K562 (cell line): ENCODE results near the gene GREB1.

Experiments used
- CTCF ChIP-seq, 3 experiments: IDR thresholded peaks in 2 of 3; conservative IDR thresholded peaks in 1 of 3; 2 replicates each; pipeline ENCODE4 v1.5.1; 2011 to 2012; ENCODE audit warnings: low read length in 3 of 3, mild to moderate bottlenecking in 3 of 3, control low read depth in 2 of 3, improper control_type of control experiment in 1 of 3, inconsistent platforms in 1 of 3, low read depth in 1 of 3, mixed read lengths in 1 of 3, moderate library complexity in 1 of 3; ENCODE audit not compliant: insufficient read depth in 2 of 3
- EZH2 ChIP-seq: IDR thresholded peaks from 2 replicates; pipeline ENCODE4 v1.6.1; 2012; ENCODE audit warnings: low read depth, mild to moderate bottlenecking, inconsistent platforms, low read length, borderline replicate concordance
- IRF2 ChIP-seq: sonication (generic); formaldehyde crosslinking; IDR thresholded peaks from 2 replicates; pipeline ENCODE4 v1.8.1; 2022; ENCODE audit warnings: mild to moderate bottlenecking, missing genetic modification reagents
- KHSRP ChIP-seq: fragments of 450-650 bp; IDR thresholded peaks from 2 replicates; pipeline ENCODE4 v1.6.1; 2017
- MAX ChIP-seq: sonication (generic); formaldehyde crosslinking; IDR thresholded peaks from 2 replicates; pipeline ENCODE4 v1.9.0; 2022; ENCODE audit warnings: mild to moderate bottlenecking, missing genetic modification reagents
- MXD1 ChIP-seq: fragments of 250-450 bp; sonication (Bioruptor Pico); IDR thresholded peaks from 2 replicates; pipeline ENCODE4 v1.8.0; 2021; ENCODE audit warnings: borderline replicate concordance, mild to moderate bottlenecking, moderate library complexity; ENCODE audit not compliant: poor library complexity, severe bottlenecking
- POLR2A ChIP-seq: fragments of 450-650 bp; conservative IDR thresholded peaks from 2 replicates; pipeline ENCODE4 v1.6.1; 2016
- SMARCE1 ChIP-seq: fragments of 450-650 bp; IDR thresholded peaks from 2 replicates; pipeline ENCODE4 v1.7.1; 2016; ENCODE audit warnings: mild to moderate bottlenecking
- ZKSCAN1 ChIP-seq: fragments of 150-350 bp; IDR thresholded peaks from 2 replicates; pipeline ENCODE4 v1.6.1; 2016; ENCODE audit warnings: low read depth, low read length
- ZNF274 ChIP-seq: IDR thresholded peaks from 2 replicates; pipeline ENCODE4 v1.6.1; 2011; ENCODE audit warnings: low read depth, mild to moderate bottlenecking, low read length, moderate library complexity, borderline replicate concordance

- TF ChIP-seq SMARCE1, result no peak
- no peak for TF ChIP-seq ZNF274
- no peak for TF ChIP-seq MAX (CRISPR knock-in tag)
- no peak for TF ChIP-seq POLR2A
- no peak for TF ChIP-seq EZH2
- no peak for TF ChIP-seq CTCF (IDR thresholded peaks at IDR 0.05 in 2 of 3, conservative IDR thresholded peaks at IDR 0.05 in 1 of 3; ENCODE audit: insufficient read depth in 2 of 3, low read depth in 1 of 3, low read length in 3 of 3)
- TF ChIP-seq MXD1 (CRISPR knock-in tag), result no peak
- no peak for TF ChIP-seq KHSRP
- no peak for TF ChIP-seq IRF2 (CRISPR knock-in tag)
- no peak for TF ChIP-seq ZKSCAN1
Observed at GRCh38 chr2:11679486-11680181, 145.8 kb downstream of the GREB1 start.
